Kidney epithelial cell (primary cell): ENCODE measurements around the gene SHANK1. TPM values are rescaled to one million over a fixed set of nuclear protein-coding genes. Genes with fewer than 3 reads are reported as not detected.

Experiments
- total RNA-seq: library from RNA; depleted of rRNA; stranded (reverse); fragments of >200 nt; gene quantifications from 2 replicates; pipeline ENCODE4 v1.2.3, GENCODE V29; 2015

Gene SHANK1
- total RNA-seq, 1 donor from 2014 or later: 1.6 TPM

Other genes starting within 250 kb of the SHANK1 start
- gene EMC10, start 243.3 kb downstream of the SHANK1 start, total RNA-seq: 256 and 274 TPM in 2 replicates
- 8.5 and 9.9 TPM in 2 replicates for gene GARIN5A, start 243.0 kb downstream of the SHANK1 start, total RNA-seq
- gene JOSD2, start 208.6 kb downstream of the SHANK1 start, total RNA-seq: 26.7 and 26.8 TPM in 2 replicates
- gene ASPDH, start 205.9 kb downstream of the SHANK1 start, total RNA-seq: not detected in 2 replicates
- 9.2 and 9.3 TPM in 2 replicates for gene LRRC4B, start 151.4 kb downstream of the SHANK1 start, total RNA-seq
- gene SYT3, start 79.9 kb downstream of the SHANK1 start, total RNA-seq: 0.29 and 0.55 TPM in 2 replicates
- 4.4 and 16.5 TPM in 2 replicates for gene C19orf81, start 70.4 kb downstream of the SHANK1 start, total RNA-seq
- 6.0 and 12.4 TPM in 2 replicates for gene CLEC11A, start 3.6 kb upstream of the SHANK1 start, total RNA-seq
- gene GPR32, start 50.7 kb upstream of the SHANK1 start, total RNA-seq: not detected in 2 replicates
- not detected in 2 replicates for gene ACP4, start 70.6 kb upstream of the SHANK1 start, total RNA-seq
- not detected in 2 replicates for gene KLK1, start 104.0 kb upstream of the SHANK1 start, total RNA-seq
- gene KLK15, start 113.8 kb upstream of the SHANK1 start, total RNA-seq: not detected in 2 replicates
- gene KLK3, start 135.1 kb upstream of the SHANK1 start, total RNA-seq: not detected in 2 replicates
- 0.96 TPM in 1 of 2 replicates, not detected in the other for gene KLK2, start 153.6 kb upstream of the SHANK1 start, total RNA-seq
- not detected in 2 replicates for gene KLK4, start 191.6 kb upstream of the SHANK1 start, total RNA-seq
- 10.8 and 11.3 TPM in 2 replicates for gene KLK5, start 233.2 kb upstream of the SHANK1 start, total RNA-seq
- gene KLK6, start 249.8 kb upstream of the SHANK1 start, total RNA-seq: 33.5 and 39.9 TPM in 2 replicates